AG04449 (cell line): ENCODE data around the gene SCGN.

Experiments
- CTCF ChIA-PET: fragments of 350-600 bp; formaldehyde crosslinking; extraction: SDS; loops from one replicate; lab custom pipeline; 2021; ENCODE audit warnings: antibody characterized with exemption; lab: Yijun Ruan, JAX
- POLR2A ChIA-PET: fragments of 400-600, 350-600 bp; formaldehyde crosslinking; extraction: SDS; loops from one replicate; lab custom pipeline; 2020; ENCODE audit warnings: antibody characterized with exemption, inconsistent platforms; lab: Yijun Ruan, JAX
- DNase-seq: peaks from one replicate; pipeline ENCODE4 v3.0.0-alpha.2; 2010; ENCODE audit warnings: low read depth, low spot score
- H3K4me3 ChIP-seq: 2 replicates; pipeline ENCODE4 v1.5.1; 2011; ENCODE audit warnings: low read depth, mild to moderate bottlenecking, control low read depth, low read length
- TF ChIP-seq, protein P1 (sequence below): IDR thresholded peaks from one replicate; pipeline ENCODE4 v1.5.1; 2011; ENCODE audit warnings: mild to moderate bottlenecking, moderate library complexity, low read length, control low read depth, inconsistent platforms; ENCODE audit not compliant: insufficient read depth; ENCODE audit errors: missing control alignments

Gene SCGN

DNA sequence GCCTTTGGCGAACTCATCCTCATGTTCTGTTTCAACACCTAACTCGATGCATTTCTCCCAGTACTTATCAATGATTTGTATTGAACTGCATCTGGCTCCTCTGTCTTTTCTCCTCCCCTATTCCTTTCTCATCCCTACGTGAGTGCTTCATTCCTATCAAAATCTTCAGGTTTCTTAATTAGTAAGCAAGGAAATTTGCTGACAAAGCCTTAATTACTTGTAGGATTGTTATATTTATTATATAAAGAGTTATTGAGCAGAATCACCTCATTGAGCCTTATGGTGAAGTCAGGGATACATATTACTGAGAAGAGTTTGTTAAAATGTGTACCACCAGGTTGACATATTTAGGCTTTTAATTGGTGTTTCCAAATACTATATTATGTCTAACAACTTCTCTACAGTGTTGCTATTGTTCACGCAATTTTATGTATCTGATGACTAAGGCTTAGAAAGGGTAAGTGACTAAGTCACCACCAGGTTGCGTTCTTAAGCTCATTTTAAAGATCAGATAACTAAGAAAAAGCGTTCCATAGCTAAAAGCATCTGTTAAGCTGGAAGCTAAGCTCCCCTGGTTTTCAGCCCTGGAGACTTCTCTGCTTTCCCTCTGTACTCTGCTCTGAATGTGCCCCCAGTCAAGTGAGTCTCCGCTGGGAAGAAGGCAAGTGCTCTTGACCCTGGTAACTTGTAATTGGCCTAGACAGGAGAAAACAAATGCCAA is 18.9 kb downstream of the SCGN start:
- TF ChIP-seq, protein P1, sequence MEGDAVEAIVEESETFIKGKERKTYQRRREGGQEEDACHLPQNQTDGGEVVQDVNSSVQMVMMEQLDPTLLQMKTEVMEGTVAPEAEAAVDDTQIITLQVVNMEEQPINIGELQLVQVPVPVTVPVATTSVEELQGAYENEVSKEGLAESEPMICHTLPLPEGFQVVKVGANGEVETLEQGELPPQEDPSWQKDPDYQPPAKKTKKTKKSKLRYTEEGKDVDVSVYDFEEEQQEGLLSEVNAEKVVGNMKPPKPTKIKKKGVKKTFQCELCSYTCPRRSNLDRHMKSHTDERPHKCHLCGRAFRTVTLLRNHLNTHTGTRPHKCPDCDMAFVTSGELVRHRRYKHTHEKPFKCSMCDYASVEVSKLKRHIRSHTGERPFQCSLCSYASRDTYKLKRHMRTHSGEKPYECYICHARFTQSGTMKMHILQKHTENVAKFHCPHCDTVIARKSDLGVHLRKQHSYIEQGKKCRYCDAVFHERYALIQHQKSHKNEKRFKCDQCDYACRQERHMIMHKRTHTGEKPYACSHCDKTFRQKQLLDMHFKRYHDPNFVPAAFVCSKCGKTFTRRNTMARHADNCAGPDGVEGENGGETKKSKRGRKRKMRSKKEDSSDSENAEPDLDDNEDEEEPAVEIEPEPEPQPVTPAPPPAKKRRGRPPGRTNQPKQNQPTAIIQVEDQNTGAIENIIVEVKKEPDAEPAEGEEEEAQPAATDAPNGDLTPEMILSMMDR: no peak
- CTCF ChIA-PET: interaction anchor here (1.3 kb wide), 1 partner anchor 47 kb away, joined by 3 read pairs; no protein-coding TSS in a partner anchor
- H3K4me3 ChIP-seq: no peak overlapping the region
- no peak for DNase-seq
- POLR2A ChIA-PET: no interaction called here

DNA sequence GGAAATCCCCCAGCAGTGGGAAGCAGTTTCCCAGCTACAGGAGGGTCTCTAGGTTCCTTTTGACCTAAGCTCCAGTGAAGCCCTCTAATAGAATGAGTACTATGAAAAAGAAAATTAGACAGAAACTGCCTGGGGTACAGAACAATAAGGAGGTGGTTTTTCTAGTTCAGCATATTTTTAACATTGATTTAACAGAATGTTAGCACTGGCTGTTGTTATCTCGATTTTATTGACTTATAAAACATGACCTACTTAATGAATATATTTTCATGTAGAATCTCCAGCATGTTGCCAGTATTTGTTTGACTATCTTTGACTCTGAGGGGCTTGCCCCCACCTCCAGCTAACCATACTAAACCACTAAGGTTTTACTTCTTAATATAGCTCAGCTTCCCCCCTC is 19.6 kb downstream of the SCGN start:
- TF ChIP-seq, protein P1: no peak
- DNase-seq: no peak
- ChIA-PET CTCF (no interaction called here), POLR2A (no interaction called here)
- H3K4me3 ChIP-seq: no peak overlapping the region

DNA sequence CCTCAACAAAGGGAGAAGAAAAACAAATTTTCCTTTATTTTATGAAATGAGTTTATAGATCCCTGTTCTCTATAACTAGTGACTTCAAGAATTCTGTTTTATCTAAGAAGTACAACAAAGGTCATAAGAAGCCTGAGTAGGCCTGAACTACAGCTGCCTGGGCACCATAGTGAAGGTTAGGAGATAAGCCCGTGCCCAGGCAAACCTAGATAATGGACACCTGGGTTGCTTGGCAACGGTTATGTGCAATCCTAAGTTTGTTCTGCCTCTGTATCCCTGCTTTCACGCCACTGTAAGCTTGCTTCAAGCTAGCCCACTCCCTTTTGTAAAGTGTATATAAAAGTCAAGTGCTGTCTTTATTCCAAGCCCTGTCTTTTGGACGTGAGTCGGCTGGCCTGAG is 23.2 kb downstream of the SCGN start:
- DNase-seq: no peak
- ChIA-PET POLR2A (no interaction called here), CTCF (no interaction called here)
- no peak overlapping the region for H3K4me3 ChIP-seq
- TF ChIP-seq, protein P1: no peak

DNA sequence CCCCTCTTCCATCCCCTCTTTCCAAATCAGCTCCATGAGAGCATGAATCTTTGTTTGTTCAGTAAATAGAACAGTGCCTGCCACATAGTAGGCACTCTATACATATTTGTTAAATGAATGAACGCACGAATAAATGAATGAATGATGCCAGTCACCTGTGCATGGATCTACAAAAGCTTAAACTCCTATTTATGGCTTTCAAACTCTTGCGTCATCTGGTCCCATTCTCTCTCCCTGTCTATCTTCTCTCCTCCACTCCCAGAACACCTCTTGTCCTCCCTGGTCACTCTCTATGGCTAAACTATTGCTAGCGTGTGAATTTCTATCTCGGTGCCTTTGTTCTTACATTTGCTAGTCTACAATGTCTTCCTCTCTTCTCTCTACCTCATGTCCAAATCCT is 24.8 kb downstream of the SCGN start:
- CTCF ChIA-PET: no interaction called here
- no peak overlapping the region for H3K4me3 ChIP-seq
- POLR2A ChIA-PET: no interaction called here
- TF ChIP-seq, protein P1: no peak
- DNase-seq: no peak

GRCh38 chr6:25681848-25682247 is 29.8 kb downstream of the SCGN start:
- TF ChIP-seq, protein P1: no peak
- no peak overlapping the region for H3K4me3 ChIP-seq
- POLR2A ChIA-PET: no interaction called here
- no peak for DNase-seq
- CTCF ChIA-PET: no interaction called here

GRCh38 chr6:25682324-25682723 is 30.3 kb downstream of the SCGN start:
- POLR2A ChIA-PET: no interaction called here
- TF ChIP-seq, protein P1: no peak
- no peak overlapping the region for H3K4me3 ChIP-seq
- no peak for DNase-seq
- CTCF ChIA-PET: no interaction called here
